D341Med (cell line): ENCODE data around the gene TMEM132E.

Source experiments
- DNase-seq: peaks from one replicate; pipeline ENCODE4 v3.0.0; 2012; ENCODE audit warnings: low spot score

TMEM132E gene

GRCh38 chr17:34568953-34569352 lies 10.4 kb upstream of the TMEM132E start:
- DNase-seq, result no peak

- DNase-seq, result no peak
Observed at GRCh38 chr17:34569591-34569990, 9.8 kb upstream of the TMEM132E start.

GRCh38 chr17:34570506-34570905 lies 8.9 kb upstream of the TMEM132E start:
- DNase-seq, result no peak

- DNase-seq, result no peak
Observed at GRCh38 chr17:34571428-34572130, 7.8 kb upstream of the TMEM132E start.

- no peak for DNase-seq
Observed at GRCh38 chr17:34572483-34572882, 6.9 kb upstream of the TMEM132E start.

- DNase-seq, result no peak
Observed at GRCh38 chr17:34575182-34575581, 4.2 kb upstream of the TMEM132E start.

GRCh38 chr17:34578016-34578415 lies 1.4 kb upstream of the TMEM132E start:
- peak; percentile 54 for DNase-seq

- no peak for DNase-seq
Observed at GRCh38 chr17:34578656-34579016, 746 bp upstream of the TMEM132E start.

GRCh38 chr17:34579979-34580684 lies 750 bp downstream of the TMEM132E start:
- DNase-seq, result peak; percentile 74

- peak; percentile 66 for DNase-seq
Observed at GRCh38 chr17:34580685-34581445, 1.5 kb downstream of the TMEM132E start.

- peak; percentile 62 for DNase-seq
Observed at GRCh38 chr17:34581446-34582184, 2.2 kb downstream of the TMEM132E start.

GRCh38 chr17:34582185-34582900 lies 3.0 kb downstream of the TMEM132E start:
- no peak for DNase-seq

- DNase-seq, result no peak
Observed at GRCh38 chr17:34582901-34583245, 3.5 kb downstream of the TMEM132E start.

GRCh38 chr17:34584805-34585416 lies 5.5 kb downstream of the TMEM132E start:
- peak; percentile 75 for DNase-seq

GRCh38 chr17:34586346-34586846 lies 7.0 kb downstream of the TMEM132E start:
- DNase-seq, result no peak

- DNase-seq, result no peak
Observed at GRCh38 chr17:34588266-34588665, 8.9 kb downstream of the TMEM132E start.

GRCh38 chr17:34589120-34589965 lies 10.0 kb downstream of the TMEM132E start:
- no peak for DNase-seq

- no peak for DNase-seq
Observed at GRCh38 chr17:34592002-34592401, 12.6 kb downstream of the TMEM132E start.

GRCh38 chr17:34596920-34597319 lies 17.5 kb downstream of the TMEM132E start:
- no peak for DNase-seq

GRCh38 chr17:34598161-34598776 lies 18.9 kb downstream of the TMEM132E start:
- peak; percentile 87 for DNase-seq
